Activated CD4-positive, alpha-beta T cell treated with anti-CD3 and anti-CD28 coated beads, Interleukin-2, amount 50 U/mL, for 16 hours (primary cell): ENCODE results near the gene SLC44A1.

Experiments
- DNase-seq: peaks from one replicate; pipeline ENCODE4 v3.0.0-alpha.2; 2020

The SLC44A1 gene

GRCh38 chr9:105396901-105397300 is 152.4 kb downstream of the SLC44A1 start:
- no peak for DNase-seq

- DNase-seq, result no peak
Observed at GRCh38 chr9:105399117-105399516, 154.7 kb downstream of the SLC44A1 start.

GRCh38 chr9:105401651-105402050 is 157.2 kb downstream of the SLC44A1 start:
- DNase-seq, result no peak

DNA sequence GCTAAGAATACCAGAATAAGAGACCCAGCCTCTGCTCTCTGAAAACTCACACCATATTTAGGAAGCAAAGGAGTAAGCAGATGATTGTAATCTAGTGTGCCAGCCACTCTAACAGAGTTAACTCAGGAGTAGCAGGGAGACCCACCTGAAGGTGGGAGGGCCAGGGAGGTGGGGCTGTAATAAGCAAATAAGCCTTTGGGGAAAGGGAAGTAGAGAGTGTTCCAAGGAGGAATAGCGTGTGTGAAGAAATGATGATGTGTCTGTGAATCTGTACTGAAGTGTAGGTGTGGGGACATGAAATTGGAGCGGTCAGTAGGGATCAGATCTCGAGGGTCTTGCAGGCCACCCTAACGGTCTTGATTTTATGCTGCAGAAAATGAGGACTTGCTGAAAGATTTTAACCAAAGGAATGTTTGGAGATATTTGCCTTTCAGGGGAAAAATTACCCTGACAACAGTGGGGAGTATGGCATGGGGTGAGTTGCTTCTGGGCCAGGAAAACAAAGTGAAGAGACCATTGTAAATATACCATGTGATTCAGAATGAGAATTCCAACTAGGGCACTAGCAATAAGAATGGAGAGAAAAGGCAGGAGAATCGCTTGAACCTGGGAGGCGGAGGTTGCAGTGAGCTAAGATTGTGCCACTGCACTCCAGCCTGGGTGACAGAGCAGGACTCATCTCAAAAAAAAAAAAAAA is 159.2 kb downstream of the SLC44A1 start:
- DNase-seq, result no peak

- DNase-seq, result peak; percentile 86
Observed at GRCh38 chr9:105405514-105406131, 161.2 kb downstream of the SLC44A1 start.

- no peak for DNase-seq
Observed at GRCh38 chr9:105406369-105406768, 161.9 kb downstream of the SLC44A1 start.

DNA sequence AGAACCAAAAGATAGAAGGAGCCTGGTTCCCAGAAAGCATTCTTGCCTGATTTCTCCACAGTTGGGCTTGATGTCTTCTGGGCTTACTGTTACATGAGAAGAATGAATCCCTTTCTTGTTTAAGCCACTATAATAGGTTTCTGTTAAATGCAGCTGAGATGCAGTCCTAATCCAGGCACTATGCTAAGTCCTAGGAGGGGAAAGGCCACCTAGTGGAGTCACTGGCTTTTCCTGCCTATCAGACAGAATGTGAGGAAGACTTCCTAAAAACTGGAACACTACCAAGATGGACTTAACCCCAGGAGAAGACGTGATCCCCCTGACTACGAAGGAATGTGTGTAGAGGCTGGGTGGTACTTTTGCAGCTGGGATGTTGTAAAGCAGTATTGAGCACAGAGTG is 169.1 kb downstream of the SLC44A1 start:
- no peak for DNase-seq

DNA sequence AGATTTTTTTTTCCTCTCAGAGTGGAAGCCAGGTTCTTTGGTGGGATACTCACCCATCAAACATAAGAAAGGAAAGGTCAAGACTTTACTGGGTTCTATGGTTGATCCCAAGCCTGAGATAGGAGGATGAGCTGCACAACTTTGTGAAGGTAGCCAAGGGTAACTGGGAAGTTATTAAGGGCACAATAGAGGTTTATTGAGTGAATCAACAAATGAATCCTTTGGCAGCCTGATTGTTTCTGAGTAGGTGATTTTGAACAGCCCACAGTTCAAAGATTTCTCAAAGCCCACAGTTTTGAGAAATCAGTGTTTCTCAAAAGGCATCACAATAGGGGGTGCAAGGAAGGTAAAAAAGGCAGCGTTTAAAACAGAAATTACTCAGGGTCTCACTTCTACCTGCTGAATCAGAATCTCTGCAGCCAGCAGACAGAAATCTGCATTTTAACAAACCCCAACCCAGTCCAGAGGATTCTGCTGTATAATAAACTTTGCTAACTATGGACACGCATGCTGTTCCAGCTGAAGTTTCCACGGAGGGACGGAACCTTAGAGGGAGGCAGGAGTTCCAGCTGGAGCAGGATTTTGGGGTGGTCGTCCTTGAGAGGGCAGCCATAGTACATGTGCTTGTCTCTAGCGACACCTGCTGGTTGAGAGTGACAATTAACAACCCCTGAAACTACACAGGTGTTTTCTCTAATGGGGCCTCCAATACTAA is 170.7 kb downstream of the SLC44A1 start:
- DNase-seq, result peak; percentile 58

- no peak for DNase-seq
Observed at GRCh38 chr9:105415662-105415980, 171.2 kb downstream of the SLC44A1 start.

GRCh38 chr9:105416840-105417239 is 172.4 kb downstream of the SLC44A1 start:
- DNase-seq, result no peak

DNA sequence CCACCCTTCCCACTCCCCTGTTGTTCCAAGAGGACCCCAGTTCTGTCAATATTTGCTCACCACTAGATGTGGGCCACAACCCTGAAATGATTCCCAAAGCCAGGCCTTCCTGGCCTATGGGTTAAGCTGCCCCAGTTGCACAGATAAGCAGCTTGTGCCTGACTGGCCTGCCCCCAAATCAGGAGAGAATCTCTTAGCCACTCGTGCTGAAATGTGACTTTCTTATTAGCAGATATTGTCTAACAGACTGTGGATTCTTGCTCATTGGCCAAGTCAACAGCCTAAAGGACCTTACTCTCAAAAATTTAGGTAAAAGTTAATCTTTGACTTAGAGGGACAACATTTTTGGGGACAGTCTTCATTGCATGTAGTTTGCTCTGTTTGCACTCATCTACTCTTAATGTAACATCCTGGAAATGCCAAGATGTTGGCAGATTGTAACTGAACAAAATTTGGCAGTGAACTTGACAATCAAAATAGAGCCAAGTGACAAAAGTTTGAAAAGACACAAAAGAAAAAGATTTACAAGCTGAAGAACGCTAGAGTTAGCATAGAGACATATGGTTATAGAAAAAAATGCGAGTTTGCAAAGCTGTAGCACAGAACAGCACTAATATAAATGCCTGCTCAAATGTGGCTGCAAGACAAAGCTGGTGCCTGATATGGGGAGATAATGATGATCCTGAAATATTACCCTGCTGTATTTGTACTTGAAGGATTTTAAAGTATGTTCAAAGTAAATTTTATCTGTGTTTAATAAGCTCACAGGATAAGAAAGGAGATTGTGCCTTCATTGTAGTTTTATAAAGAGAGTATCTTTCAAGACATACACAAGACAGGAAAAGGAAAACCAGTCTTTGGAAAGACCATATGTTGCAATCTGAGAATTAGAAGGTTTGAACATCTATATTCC is 174.4 kb downstream of the SLC44A1 start:
- DNase-seq, result no peak

DNA sequence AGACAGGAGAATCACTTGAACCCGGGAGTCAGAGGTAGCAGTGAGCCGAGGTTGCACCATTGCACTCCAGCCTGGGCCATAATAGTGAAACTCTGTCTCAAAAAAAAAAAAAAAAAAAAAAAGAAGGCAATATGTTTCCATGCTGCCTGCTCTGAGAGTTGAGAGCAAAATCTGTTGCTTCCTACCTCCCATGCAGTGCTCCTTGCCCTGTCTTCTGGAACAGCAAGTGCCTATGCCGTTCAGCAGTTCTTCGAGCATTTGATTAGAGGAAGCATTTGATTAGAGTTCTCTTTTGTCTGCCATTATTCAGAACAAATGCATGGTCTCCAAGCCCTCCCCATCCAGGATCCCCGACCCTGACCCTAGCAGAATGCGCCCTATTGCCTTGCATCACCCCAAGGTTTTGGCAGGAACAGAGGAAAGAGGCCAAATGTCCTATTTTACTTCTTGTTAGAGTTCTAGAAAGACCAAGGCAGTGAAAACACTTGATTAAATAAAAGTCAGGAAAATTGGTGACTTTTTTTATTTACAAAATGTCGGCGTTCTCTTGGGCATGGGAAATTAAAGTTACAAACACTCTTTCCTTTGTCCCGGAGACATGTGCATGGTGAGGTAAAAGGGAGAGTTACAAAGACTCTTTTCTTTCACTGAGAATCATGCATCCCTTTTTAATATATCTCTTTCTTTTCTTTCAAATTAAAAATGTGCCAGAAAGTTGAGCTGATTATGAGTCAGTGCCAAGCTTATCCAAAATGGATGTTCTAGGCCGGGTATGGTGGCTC is 175.6 kb downstream of the SLC44A1 start:
- no peak for DNase-seq

DNA sequence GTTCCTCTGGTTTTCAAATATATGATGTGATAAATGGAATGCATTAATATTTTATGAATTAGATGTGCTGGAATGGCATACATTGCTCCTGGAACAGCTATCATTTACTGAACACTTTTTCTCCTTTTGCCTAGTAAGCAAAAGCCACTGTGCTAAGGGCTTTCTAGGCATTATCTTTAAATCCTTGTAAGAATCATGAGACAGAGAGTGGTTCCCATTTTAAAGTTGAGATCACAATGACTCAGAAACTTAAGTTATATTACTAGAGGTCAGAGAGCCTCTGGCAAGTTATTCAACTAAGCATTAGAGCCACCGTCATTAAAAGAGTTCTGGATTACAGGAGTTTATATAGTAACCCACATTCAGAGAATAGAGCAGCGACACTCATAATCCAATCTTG is 176.7 kb downstream of the SLC44A1 start:
- DNase-seq, result no peak

- DNase-seq, result no peak
Observed at GRCh38 chr9:105421864-105422263, 177.4 kb downstream of the SLC44A1 start.

GRCh38 chr9:105425816-105426433 is 181.5 kb downstream of the SLC44A1 start:
- DNase-seq, result peak; percentile 8

DNA sequence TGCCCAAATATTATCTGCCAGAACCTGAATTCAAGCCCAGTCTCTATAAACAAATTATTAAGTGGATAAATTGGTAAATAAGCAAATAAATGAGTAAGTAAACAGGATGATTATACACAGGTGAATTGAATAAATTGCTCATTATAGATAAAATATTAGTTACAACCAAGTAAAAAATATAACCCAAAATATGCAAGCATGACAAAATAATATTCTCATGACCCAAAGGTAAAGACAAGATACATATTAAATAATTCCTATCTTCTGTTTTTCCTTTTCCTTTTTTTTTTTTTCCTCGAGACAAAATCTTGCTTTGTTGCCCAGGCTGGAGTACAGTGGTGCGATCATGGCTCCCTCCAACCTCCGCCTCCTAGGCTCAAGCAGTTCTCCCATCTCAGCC is 182.2 kb downstream of the SLC44A1 start:
- DNase-seq, result no peak

DNA sequence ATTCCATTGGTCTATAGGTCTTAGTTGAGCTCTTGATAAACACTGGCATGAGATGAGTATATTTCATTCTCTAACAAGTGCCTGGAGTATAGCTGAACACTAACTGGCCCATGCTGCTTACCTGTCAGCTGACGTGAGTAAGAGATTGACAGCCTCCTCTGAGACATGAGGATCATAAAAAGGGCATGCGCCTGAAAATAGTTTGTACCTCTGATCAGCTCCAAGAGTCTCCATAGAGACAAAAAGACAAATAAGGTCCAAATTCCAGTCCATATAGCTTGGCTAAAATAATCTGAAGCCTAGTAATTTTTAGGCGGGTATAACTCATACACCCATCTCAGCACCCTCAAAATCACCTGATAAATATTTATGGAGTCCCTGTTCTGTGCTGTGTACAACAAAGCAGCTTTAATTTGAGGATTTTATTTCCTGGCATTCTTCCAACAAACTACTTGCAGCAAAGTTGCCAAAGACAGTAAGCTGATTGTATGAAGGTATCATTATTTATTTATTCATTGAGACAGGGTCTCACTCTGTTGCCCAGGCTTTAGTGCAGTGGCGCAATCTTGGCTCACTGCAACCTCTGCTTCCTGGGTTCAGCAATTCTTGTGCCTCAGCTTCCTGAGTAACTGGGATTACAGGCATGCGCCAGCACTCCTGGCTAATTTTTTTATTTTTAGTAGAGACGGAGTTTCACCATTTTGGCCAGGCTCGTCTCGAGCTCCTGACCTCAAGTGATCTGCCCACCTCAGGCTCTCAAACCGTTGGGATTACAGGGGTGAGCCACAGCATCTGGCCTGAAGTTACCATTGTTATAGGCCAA is 187.2 kb downstream of the SLC44A1 start:
- DNase-seq, result no peak

DNA sequence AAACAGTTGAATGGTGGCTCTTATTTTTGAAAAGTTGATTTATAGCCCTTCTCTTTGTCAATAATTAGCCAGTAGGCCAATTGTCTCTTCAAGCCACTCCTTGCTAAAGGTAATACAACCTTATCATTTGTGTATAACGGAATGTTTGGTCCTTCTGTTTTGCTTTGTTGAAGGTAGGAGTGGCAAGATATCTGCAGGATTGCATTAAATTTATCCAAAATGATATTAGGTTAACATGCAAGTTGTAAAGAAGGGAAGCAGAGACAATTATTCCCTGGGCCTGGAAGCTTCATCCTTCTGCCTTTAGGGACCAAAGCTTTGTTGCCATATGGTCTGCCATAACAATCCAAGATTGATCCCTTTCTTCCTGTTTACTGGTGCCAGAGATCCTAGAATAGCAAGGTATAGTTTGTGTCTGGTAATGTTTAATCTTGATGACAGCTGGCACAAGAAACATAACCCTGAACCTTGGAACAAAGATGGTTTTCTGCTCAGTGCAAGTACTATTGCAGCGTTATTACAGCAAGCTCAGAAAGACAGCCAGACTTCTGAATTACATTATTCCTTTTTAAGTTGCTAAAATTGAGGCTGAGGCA is 187.9 kb downstream of the SLC44A1 start:
- DNase-seq, result no peak

DNA sequence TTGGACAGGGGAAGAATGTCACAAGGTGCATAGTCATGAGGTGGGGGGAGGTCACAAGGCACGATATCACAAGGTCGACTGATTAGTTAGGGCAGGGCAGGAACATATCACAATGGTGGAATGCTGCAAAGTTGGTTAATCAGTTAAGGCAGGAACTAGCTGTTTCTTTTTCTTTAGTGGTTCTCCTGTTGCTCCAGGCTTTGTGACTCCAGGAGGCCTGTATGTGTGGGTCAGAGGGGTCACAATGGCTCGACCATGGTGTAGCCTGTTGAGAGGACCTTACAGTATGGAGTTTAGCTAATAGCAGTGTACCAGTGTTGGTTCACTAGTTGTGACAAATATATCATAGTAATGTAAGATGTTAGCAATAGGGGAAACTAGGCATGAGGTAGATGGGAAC is 191.0 kb downstream of the SLC44A1 start:
- no peak for DNase-seq

DNA sequence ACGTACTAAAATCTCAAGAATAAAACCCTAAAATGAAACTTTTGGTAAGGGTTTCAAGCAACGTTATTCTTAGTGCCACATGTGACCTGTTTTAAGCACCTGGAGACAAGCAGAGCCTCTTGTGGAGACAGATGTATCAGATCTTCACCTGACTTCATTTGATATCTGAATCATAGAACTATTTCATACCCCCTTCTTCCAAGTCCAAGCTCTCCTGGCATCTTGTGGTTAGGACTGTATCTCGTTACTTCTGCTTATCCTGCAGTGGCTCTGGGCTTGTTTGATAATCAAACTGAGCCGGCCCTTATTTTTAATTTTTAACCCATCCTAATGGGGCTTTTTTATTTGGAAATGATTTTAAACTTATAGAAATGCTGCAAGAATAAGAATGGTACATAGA is 192.3 kb downstream of the SLC44A1 start:
- DNase-seq, result no peak

DNA sequence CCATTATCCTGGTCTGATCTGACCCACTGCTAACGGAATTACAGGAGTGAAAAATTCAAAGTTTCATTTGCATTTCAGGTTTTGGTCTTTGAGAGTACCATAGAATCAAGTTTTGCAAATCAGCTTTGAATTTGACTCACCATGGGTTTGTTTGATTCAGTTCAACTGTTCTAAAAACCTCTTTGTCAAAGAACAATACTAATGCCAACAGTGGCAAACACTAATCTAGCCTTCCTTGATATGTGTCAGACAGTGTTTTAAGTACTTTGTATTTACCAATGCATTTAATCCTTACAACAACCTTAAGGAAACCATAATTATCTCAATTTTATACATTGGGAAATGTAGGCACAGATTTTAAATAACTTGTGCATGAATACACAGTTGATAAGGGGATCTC is 193.3 kb downstream of the SLC44A1 start:
- DNase-seq, result peak; percentile 12
